HepG2 (cell line): ENCODE results near the gene USP24. TPM values are rescaled to one million over a fixed set of nuclear protein-coding genes. Genes with fewer than 3 reads are reported as not detected.

Experiments
- ATAC-seq: fragments of 200-7000 bp; cut with Tn5 transposase; 3 replicates; pipeline ENCODE4 v1.9.1; 2020; ENCODE audit warnings: mild to moderate bottlenecking, moderate library complexity
- BruUV-seq: library from RNA; stranded (reverse); fragments of 400-500 nt; replicated peaks from 2 replicates; lab custom pipeline; 2021; lab: Mats Ljungman, UMichigan
- CTCF ChIA-PET: fragments of 300-600 bp; formaldehyde crosslinking; extraction: SDS; loops from one replicate; lab custom pipeline; 2021; ENCODE audit warnings: low total read pairs, inconsistent platforms, low intra/inter-chr PET ratio; lab: Yijun Ruan, JAX
- POLR2A ChIA-PET: fragments of 350-600 bp; sonication (Branson Sonifier 250); formaldehyde crosslinking; loops from one replicate; lab custom pipeline; 2020; ENCODE audit warnings: antibody characterized with exemption, inconsistent platforms; lab: Yijun Ruan, JAX
- DNase-seq: peaks from one replicate; pipeline ENCODE4 v3.0.0-alpha.2; 2015; ENCODE audit warnings: low spot score
- FAIRE-seq: peaks from 3 replicates; lab custom pipeline; 2011; peaks lifted over from hg19 to GRCh38; lab: Jason Lieb, UNC
- H2AFZ ChIP-seq: one replicate; pipeline ENCODE4 v1.6.1; 2011; ENCODE audit warnings: low read length, inconsistent platforms
- H3K27ac ChIP-seq: fragments of 300-600 bp; 3 replicates; pipeline ENCODE4 v1.8.0; 2011; ENCODE audit warnings: mixed run types, mild to moderate bottlenecking, mixed read lengths, low read length, inconsistent platforms; ENCODE audit not compliant: insufficient read depth; ENCODE audit errors: extremely low read length
- H3K27me3 ChIP-seq, 2 experiments: fragments of 200-600 bp in 1 of 2; 2 replicates in 1 of 2; 3 replicates in 1 of 2; pipeline versions ENCODE4 v1.6.0 to v1.8.0; 2011; ENCODE audit warnings: low read length in 2 of 2, mild to moderate bottlenecking in 2 of 2, moderate library complexity in 2 of 2, inconsistent platforms in 1 of 2; ENCODE audit not compliant: insufficient read depth in 2 of 2, control insufficient read depth in 1 of 2
- H3K36me3 ChIP-seq, 2 experiments: fragments of 200-600 bp in 1 of 2; replicated peaks in 1 of 2; 2 replicates in 1 of 2; 3 replicates in 1 of 2; pipeline versions ENCODE4 v1.5.1 to v1.8.0; 2011; ENCODE audit warnings: low read length in 2 of 2, inconsistent platforms in 1 of 2; ENCODE audit not compliant: insufficient read depth in 2 of 2, control insufficient read depth in 1 of 2
- H3K4me1 ChIP-seq: 2 replicates; pipeline ENCODE4 v1.5.1; 2012; ENCODE audit warnings: low read length, inconsistent platforms; ENCODE audit not compliant: insufficient read depth
- H3K4me2 ChIP-seq: 2 replicates; pipeline ENCODE4 v1.6.0; 2011; ENCODE audit warnings: low read depth, low read length, inconsistent platforms
- H3K4me3 ChIP-seq, 3 experiments: fragments of 200-600 bp in 1 of 3; sonication (generic), shearing (Covaris generic) in 1 of 3; replicated peaks in 1 of 3; 2 replicates each; pipeline ENCODE4 v1.5.1; 2011 to 2016; ENCODE audit warnings: low read length in 3 of 3, inconsistent platforms in 2 of 3, low read depth in 2 of 3, mild to moderate bottlenecking in 2 of 3, control low read depth in 1 of 3, mixed read lengths in 1 of 3; ENCODE audit not compliant: insufficient read depth in 1 of 3
- H3K79me2 ChIP-seq: one replicate; pipeline ENCODE4 v1.6.1; 2011; ENCODE audit warnings: low read length, inconsistent platforms; ENCODE audit not compliant: insufficient read depth
- H3K9ac ChIP-seq: 2 replicates; pipeline ENCODE4 v1.6.0; 2011; ENCODE audit warnings: mild to moderate bottlenecking, low read depth, low read length, inconsistent platforms; ENCODE audit not compliant: insufficient read depth
- H3K9me3 ChIP-seq: 2 replicates; pipeline ENCODE4 v1.5.1; 2012; ENCODE audit warnings: mild to moderate bottlenecking, low read length
- H4K20me1 ChIP-seq: 2 replicates; pipeline ENCODE4 v1.6.0; 2011; ENCODE audit warnings: inconsistent platforms, mild to moderate bottlenecking, low read length, moderate library complexity; ENCODE audit not compliant: insufficient read depth
- GMEB2 ChIP-seq: IDR thresholded peaks from 2 replicates; pipeline ENCODE4 v1.6.1; 2016; ENCODE audit warnings: missing biosample characterization, missing genetic modification reagents, low read depth
- NFAT5 ChIP-seq: sonication (generic); formaldehyde crosslinking; IDR thresholded peaks from 2 replicates; pipeline ENCODE4 v1.4.0; 2020; ENCODE audit warnings: missing genetic modification reagents
- PHB2 ChIP-seq: fragments of 450-650 bp; IDR thresholded peaks from 2 replicates; pipeline ENCODE4 v1.6.1; 2018; ENCODE audit not compliant: partially characterized antibody
- UBTF ChIP-seq: sonication (generic); formaldehyde crosslinking; IDR thresholded peaks from 2 replicates; pipeline ENCODE4 v1.4.0; 2020; ENCODE audit warnings: mild to moderate bottlenecking, missing genetic modification reagents
- ZNF3 ChIP-seq: IDR thresholded peaks from 2 replicates; pipeline ENCODE4 v1.7.0; 2017; ENCODE audit warnings: inconsistent platforms
- WGBS: methylation state at CpG from one replicate; pipeline ENCODE4 v1.1.6; 2017; ENCODE audit warnings: low lambda C conversion rate; 5-methylcytosine and 5-hydroxymethylcytosine counted together
- in situ Hi-C: cut with HindIII; loops from 2 replicates; pipeline ENCODE4 v1.10.0; 2017; ENCODE audit warnings: low pct_unique_long_range_greater_than_20kb; ENCODE audit not compliant: extremely low pct_ligation_motif_present
- intact Hi-C: fragments of 100-400 bp; cut with micrococcal nuclease; formaldehyde crosslinking; loops from one replicate; pipeline ENCODE4 v1.10.0; 2022; ENCODE audit not compliant: unreplicated experiment
- polyA plus RNA-seq, 8 experiments: library from polyadenylated mRNA; depleted of rRNA in 3 of 8; stranded (reverse) in 7 of 8; unstranded in 1 of 8; fragments of >200 nt; fragmentation: Illumina TruSeq in 4 of 8; extraction: Trizol in 4 of 8; gene quantifications; 2 replicates each; pipeline versions ENCODE4 v1.2.1 to v1.2.3, GENCODE V29; 2011 to 2016; ENCODE audit warnings: low read depth in 4 of 8, missing spikeins in 1 of 8, mixed read lengths in 1 of 8; ENCODE audit not compliant: insufficient read depth in 1 of 8
- total RNA-seq, 5 experiments: library from RNA; depleted of rRNA; stranded (reverse); fragments of >200 nt; fragmentation: Illumina TruSeq; extraction: Trizol; gene quantifications; 2 replicates each; pipeline ENCODE4 v1.2.3, GENCODE V29; 2016; ENCODE audit warnings: low read depth in 1 of 5

Gene USP24
- total and polyA plus RNA-seq, 2 of the 13 experiments (the other 11 are each of a cell fraction or from before 2014, with no cell fraction given) = 18.8 to 47.6 TPM

GRCh38 chr1:55235722-55236121 is 20.6 kb upstream of the USP24 start:
- Histone ChIP-seq H3K4me1 (peaks cover 25% of the 10 kb centered on the region), H4K20me1 (no peaks in the 10 kb centered on the region), H3K27me3 (no peaks in the 10 kb centered on the region), H3K9ac (no peak overlapping the region), H3K36me3 (no peaks in the 10 kb centered on the region), H3K4me2 (no peak overlapping the region), H3K79me2 (no peaks in the 10 kb centered on the region), H3K4me3 (no peak overlapping the region), H3K9me3 (no peaks in the 10 kb centered on the region), H3K27ac (no peak overlapping the region)
- intact Hi-C loops = no loop called here
- no peak for DNase-seq
- ATAC-seq = no peak
- 25% methylated on average over 4 of the region's 4 CpGs for WGBS
- CTCF ChIA-PET = no interaction called here
- in situ Hi-C loops = no loop called here
- TF ChIP-seq UBTF (no peak), GMEB2 (CRISPR knock-in tag) (no peak), ZNF3 (CRISPR knock-in tag) (no peak), NFAT5 (CRISPR knock-in tag) (no peak), PHB2 (no peak)
- TF ChIP-seq, all 625 proteins: peak for 0
- no peak for FAIRE-seq
- H2AFZ ChIP-seq = no peak overlapping the region
- no TSS peak for BruUV-seq
- POLR2A ChIA-PET = no interaction called here
